Stomach (tissue), 9 donors: Measurements from ENCODE around the gene PHRF1. TPM values are rescaled to one million over a fixed set of nuclear protein-coding genes. Genes with fewer than 3 reads are reported as not detected.

ENCODE experiments used
- DNase-seq, 2 donors: peaks; one replicate each; pipeline versions ENCODE4 v3.0.0 to v3.0.0-alpha.2; 2013 to 2019
- H3K27ac ChIP-seq, 5 donors: fragments of 200-600 bp in 4 of 5; sonication (generic) in 4 of 5; one replicate each; pipeline ENCODE4 v1.5.1; 2013 to 2019; ENCODE audit warnings: mild to moderate bottlenecking in 1 of 5, moderate library complexity in 1 of 5
- H3K27me3 ChIP-seq, 3 donors: fragments of 200-600 bp; sonication (generic); one replicate each; pipeline ENCODE4 v1.5.1; 2017 to 2019; ENCODE audit warnings: mixed run types in 1 of 3
- H3K36me3 ChIP-seq, 4 donors: fragments of 200-600 bp; sonication (generic); 1 replicate in 3 of 4; 2 replicates in 1 of 4; pipeline ENCODE4 v1.5.1; 2016 to 2019
- H3K4me1 ChIP-seq, 4 donors: fragments of 200-600 bp; sonication (generic); one replicate each; pipeline ENCODE4 v1.5.1; 2016 to 2019
- H3K4me3 ChIP-seq, 4 donors: fragments of 200-600 bp; sonication (generic) in 3 of 4; one replicate each; pipeline ENCODE4 v1.5.1; 2016 to 2019; ENCODE audit warnings: mild to moderate bottlenecking in 1 of 4
- H3K9me3 ChIP-seq, 4 donors: fragments of 200-600 bp; sonication (generic); one replicate each; pipeline ENCODE4 v1.5.1; 2016 to 2019
- EP300 ChIP-seq: sonication (generic); formaldehyde crosslinking; IDR thresholded peaks from one replicate; pipeline ENCODE4 v1.6.1; 2017; ENCODE audit warnings: antibody characterized with exemption
- POLR2A ChIP-seq, 4 donors: fragments of 450-650 bp; IDR thresholded peaks; one replicate each; pipeline ENCODE4 v1.6.1; 2016; ENCODE audit warnings: antibody characterized with exemption in 4 of 4, control low read depth in 2 of 4, mild to moderate bottlenecking in 1 of 4, moderate library complexity in 1 of 4
- POLR2AphosphoS5 ChIP-seq, 3 donors: sonication (generic); formaldehyde crosslinking; IDR thresholded peaks; one replicate each; pipeline ENCODE4 v1.6.1; 2016; ENCODE audit warnings: antibody characterized with exemption in 3 of 3
- WGBS, 5 donors: extraction: QIAGEN DNeasy Blood & Tissue Kit in 3 of 5; methylation state at CpG; one replicate each; pipeline versions ENCODE4 v1.1.5 to v1.1.7; 2013 to 2018; 5-methylcytosine and 5-hydroxymethylcytosine counted together
- intact Hi-C: fragments of 100-400 bp; cut with DNase I; formaldehyde crosslinking; loops from one replicate; pipeline ENCODE4 v1.15.1; 2023; ENCODE audit warnings: low total_unique reads
- polyA plus RNA-seq, 3 donors: library from polyadenylated mRNA; stranded (reverse); fragments of 200-250 nt; gene quantifications; one replicate each; pipeline ENCODE4 v1.2.3, GENCODE V29; 2013
- total RNA-seq, 5 donors: library from RNA; depleted of rRNA; stranded (reverse); fragments of >200 nt; gene quantifications; one replicate each; pipeline versions ENCODE4 v1.1.0 to v1.2.3, GENCODE V29; 2014 to 2016
- TF ChIP-seq, protein P1 (sequence below), 7 experiments: fragments of 450-650 bp in 4 of 7; fragments of 200-600 bp in 3 of 7; sonication (generic) in 3 of 7; IDR thresholded peaks; one replicate each; pipeline ENCODE4 v1.5.1; 2016 to 2019; ENCODE audit warnings: antibody characterized with exemption in 7 of 7, control low read depth in 2 of 7, mild to moderate bottlenecking in 1 of 7
- donor health status: healthy with polysubstance abuse.
- donor health status: Bipolar disorder and iron deficiency.
- donor health status: healthy.

Gene PHRF1
- total and polyA plus RNA-seq, 8 donors, result 7.9 to 60.8 (median 19.5) TPM

DNA sequence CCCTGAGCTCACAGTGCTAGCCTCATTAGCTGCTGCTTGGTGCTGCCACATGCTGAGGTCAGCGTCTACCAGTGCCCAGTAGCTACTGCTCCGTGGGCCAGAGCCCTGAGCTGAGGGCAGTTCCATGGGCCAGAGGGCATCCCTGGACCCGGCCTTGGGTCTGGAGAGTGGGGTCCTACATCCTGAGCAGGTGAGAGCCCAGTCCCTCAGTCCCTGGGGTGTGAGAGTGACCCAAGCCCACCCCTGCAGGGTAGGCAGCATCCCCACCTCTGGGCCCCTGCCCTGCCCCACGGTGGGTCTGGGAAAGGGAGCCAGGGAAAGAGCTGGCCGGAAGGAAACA, 25.6 kb upstream of the PHRF1 start:
- Histone ChIP-seq H3K27me3 (peaks cover 0 to 52% (median 27%) of the 10 kb centered on the region in 3 donors), H3K4me3 (no peak overlapping the region), H3K9me3 (no peaks in the 10 kb centered on the region), H3K4me1 (peaks cover 17 to 21% (median 19%) of the 10 kb centered on the region in 4 donors), H3K27ac (no peak overlapping the region), H3K36me3 (peaks cover 0 to 5% (median 0%) of the 10 kb centered on the region in 4 donors)
- DNase-seq, result no peak
- no peak for TF ChIP-seq POLR2A (IDR thresholded peaks at IDR 0.05)
- no peak for TF ChIP-seq EP300
- TF ChIP-seq, protein P1, sequence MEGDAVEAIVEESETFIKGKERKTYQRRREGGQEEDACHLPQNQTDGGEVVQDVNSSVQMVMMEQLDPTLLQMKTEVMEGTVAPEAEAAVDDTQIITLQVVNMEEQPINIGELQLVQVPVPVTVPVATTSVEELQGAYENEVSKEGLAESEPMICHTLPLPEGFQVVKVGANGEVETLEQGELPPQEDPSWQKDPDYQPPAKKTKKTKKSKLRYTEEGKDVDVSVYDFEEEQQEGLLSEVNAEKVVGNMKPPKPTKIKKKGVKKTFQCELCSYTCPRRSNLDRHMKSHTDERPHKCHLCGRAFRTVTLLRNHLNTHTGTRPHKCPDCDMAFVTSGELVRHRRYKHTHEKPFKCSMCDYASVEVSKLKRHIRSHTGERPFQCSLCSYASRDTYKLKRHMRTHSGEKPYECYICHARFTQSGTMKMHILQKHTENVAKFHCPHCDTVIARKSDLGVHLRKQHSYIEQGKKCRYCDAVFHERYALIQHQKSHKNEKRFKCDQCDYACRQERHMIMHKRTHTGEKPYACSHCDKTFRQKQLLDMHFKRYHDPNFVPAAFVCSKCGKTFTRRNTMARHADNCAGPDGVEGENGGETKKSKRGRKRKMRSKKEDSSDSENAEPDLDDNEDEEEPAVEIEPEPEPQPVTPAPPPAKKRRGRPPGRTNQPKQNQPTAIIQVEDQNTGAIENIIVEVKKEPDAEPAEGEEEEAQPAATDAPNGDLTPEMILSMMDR (IDR thresholded peaks at IDR 0.05), result no peak
- TF ChIP-seq POLR2AphosphoS5 (IDR thresholded peaks at IDR 0.05), result no peak
- intact Hi-C loops, result no loop called here
- WGBS, 5 donors, result 84 to 100% (median 86%) methylated on average over 2 to 5 of the region's 5 CpGs; no CpG with 5 or more reads in 1 of the 5 donors

DNA sequence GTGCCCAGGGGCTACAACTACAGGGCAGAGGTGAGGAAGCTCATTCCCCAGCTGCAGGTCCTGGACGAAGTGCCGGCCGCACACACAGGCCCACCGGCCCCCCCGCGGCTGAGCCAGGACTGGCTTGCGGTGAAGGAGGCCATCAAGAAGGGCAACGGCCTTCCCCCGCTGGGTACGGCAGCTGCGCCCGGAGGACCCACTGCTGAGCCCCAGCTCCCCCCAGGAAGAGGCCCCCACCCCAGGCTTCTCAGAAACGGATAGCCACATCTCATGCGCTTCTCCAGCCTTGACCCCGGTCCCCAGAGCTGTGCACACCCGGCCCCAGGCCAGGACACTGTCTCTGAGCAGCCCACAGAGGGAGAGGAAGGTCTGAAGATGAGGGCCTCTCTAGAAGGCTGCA, 25.1 kb upstream of the PHRF1 start:
- Histone ChIP-seq H3K4me3 (no peak overlapping the region), H3K36me3 (peaks cover 0 to 5% (median 0%) of the 10 kb centered on the region in 4 donors), H3K27ac (no peak overlapping the region), H3K4me1 (peaks cover 21 to 24% (median 23%) of the 10 kb centered on the region in 4 donors), H3K27me3 (peaks cover 0 to 57% (median 31%) of the 10 kb centered on the region in 3 donors), H3K9me3 (no peaks in the 10 kb centered on the region)
- TF ChIP-seq, protein P1 (IDR thresholded peaks at IDR 0.05), result no peak
- TF ChIP-seq EP300 (no peak), POLR2A (IDR thresholded peaks at IDR 0.05) (no peak), POLR2AphosphoS5 (IDR thresholded peaks at IDR 0.05) (no peak)
- DNase-seq, result no peak
- 82 to 89% (median 87%) methylated on average over 8 to 16 of the region's 16 CpGs for WGBS, 5 donors
- intact Hi-C loops, result no loop called here

DNA sequence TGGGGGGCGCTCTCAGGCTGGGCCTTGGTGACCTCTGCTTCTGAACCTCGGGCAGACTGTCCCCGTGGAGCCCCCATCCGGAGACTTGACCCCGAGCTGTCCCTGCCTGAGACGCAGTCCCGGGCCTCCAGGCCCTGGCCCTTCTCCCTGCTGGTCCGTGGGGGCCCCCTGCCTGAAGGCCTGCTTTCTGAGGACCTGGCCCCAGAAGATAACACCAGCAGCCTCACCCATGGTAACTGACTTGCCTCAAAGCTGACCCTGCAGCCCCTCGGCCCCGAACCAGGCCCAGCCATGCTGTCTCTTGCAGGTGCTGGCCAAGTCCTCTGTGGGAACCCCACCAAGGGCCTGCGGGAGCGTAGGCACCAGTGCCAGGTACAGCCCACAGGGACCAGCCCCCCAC, 24.7 kb upstream of the PHRF1 start:
- Histone ChIP-seq H3K4me1 (peaks cover 23 to 28% (median 24%) of the 10 kb centered on the region in 4 donors), H3K9me3 (no peaks in the 10 kb centered on the region), H3K36me3 (peaks cover 0 to 5% (median 0%) of the 10 kb centered on the region in 4 donors), H3K4me3 (no peak overlapping the region), H3K27me3 (peaks cover 0 to 61% (median 36%) of the 10 kb centered on the region in 3 donors), H3K27ac (no peak overlapping the region)
- TF ChIP-seq POLR2A (IDR thresholded peaks at IDR 0.05) (no peak), POLR2AphosphoS5 (IDR thresholded peaks at IDR 0.05) (no peak), EP300 (no peak)
- TF ChIP-seq, protein P1 (IDR thresholded peaks at IDR 0.05), result no peak
- intact Hi-C loops, result no loop called here
- no peak for DNase-seq
- WGBS, 5 donors, result 79 to 85% (median 83%) methylated on average over 6 to 12 of the region's 12 CpGs; no CpG with 5 or more reads in 1 of the 5 donors

DNA sequence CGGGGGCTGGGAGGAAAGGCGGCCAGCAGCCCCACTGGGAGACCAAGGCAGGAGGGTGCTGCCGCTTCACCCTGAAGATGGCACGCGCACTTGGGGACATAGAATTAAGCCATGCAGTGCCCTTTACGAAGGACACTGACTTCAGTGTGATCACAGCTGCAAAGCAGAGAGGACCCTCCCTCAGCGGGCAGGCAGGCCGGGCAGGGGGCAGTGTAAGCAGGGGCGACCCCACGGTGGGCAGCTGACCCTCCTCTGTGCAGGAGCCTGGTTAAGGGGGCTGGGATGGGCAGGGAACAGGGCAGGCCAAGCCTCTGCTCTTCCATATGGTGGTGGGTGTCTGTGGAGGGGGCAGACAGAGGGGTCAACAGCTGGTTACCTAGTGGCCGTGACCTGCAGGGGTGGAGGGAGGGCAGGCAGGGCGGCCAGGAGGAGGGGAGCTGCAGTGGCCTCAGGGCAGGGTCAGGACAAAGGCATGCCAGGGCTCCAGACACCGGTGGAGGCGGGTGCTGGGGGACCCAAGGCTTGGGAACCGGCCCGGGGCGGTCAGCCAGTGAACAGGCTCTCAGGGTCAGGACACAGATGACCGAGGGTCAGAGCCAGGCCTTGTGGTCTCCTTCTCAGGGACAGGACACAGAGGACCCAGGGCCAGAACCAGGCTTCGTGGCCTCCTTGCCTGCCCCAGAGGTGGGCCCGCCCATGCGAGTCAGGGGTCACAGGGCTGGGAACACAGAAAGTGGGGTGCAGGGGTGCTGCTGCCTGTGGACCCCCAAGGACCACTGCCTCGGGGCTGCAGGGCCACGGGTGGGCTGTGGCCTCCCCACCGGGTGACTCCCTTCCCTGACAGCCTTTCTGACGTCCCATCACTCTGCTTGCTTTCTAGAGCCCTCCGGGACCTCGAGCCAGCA, 22.9 kb upstream of the PHRF1 start:
- TF ChIP-seq EP300 (no peak), POLR2A (IDR thresholded peaks at IDR 0.05) (no peak), POLR2AphosphoS5 (IDR thresholded peaks at IDR 0.05) (no peak)
- TF ChIP-seq, protein P1 (IDR thresholded peaks at IDR 0.05), result no peak
- no peak for DNase-seq
- Histone ChIP-seq H3K36me3 (peaks cover 0 to 5% (median 0%) of the 10 kb centered on the region in 4 donors), H3K9me3 (no peaks in the 10 kb centered on the region), H3K27ac (no peak overlapping the region), H3K4me3 (no peak overlapping the region), H3K27me3 (peaks cover 0 to 79% (median 45%) of the 10 kb centered on the region in 3 donors), H3K4me1 (peaks cover 23 to 28% (median 24%) of the 10 kb centered on the region in 4 donors)
- 77 to 87% (median 82%) methylated on average over 27 of the region's 27 CpGs for WGBS, 5 donors
- intact Hi-C loops, result no loop called here
